K562 (cell line): Measurements from ENCODE around the gene RNGTT. TPM values are rescaled to one million over a fixed set of nuclear protein-coding genes. Genes with fewer than 3 reads are reported as not detected.

Source experiments
- ATAC-seq: fragments of 200-7000 bp; cut with Tn5 transposase; 3 replicates; pipeline ENCODE4 v1.9.1; 2020; ENCODE audit warnings: moderate library complexity
- BruUV-seq: library from RNA; stranded (reverse); fragments of 400-500 nt; replicated peaks from 2 replicates; lab custom pipeline; 2021; lab: Mats Ljungman, UMichigan
- CTCF ChIA-PET: fragments of 300-600 bp; formaldehyde crosslinking; extraction: SDS; loops from one replicate; lab custom pipeline; 2021; ENCODE audit warnings: low intra/inter-chr PET ratio; lab: Yijun Ruan, JAX
- POLR2A ChIA-PET: fragments of 300-600, 350-650 bp; sonication (Branson Sonifier 250); formaldehyde crosslinking; extraction: SDS; loops from one replicate; lab custom pipeline; 2021; ENCODE audit warnings: antibody characterized with exemption, inconsistent platforms; lab: Yijun Ruan, JAX
- DNase-seq, 4 experiments: peaks; one replicate each; pipeline versions ENCODE4 v3.0.0 to v3.0.0-alpha.2; 2011 to 2018; ENCODE audit warnings: low spot score in 3 of 4, mixed read lengths in 3 of 4; ENCODE audit errors: extremely low read depth in 1 of 4
- FAIRE-seq: peaks from 2 replicates; lab custom pipeline; 2011; peaks lifted over from hg19 to GRCh38; lab: Jason Lieb, UNC
- H2AFZ ChIP-seq: 2 replicates; pipeline ENCODE4 v1.6.0; 2011; ENCODE audit warnings: low read depth, low read length, control low read depth, inconsistent platforms
- H3K27ac ChIP-seq: fragments of 200-600 bp; 3 replicates; pipeline ENCODE4 v1.8.0; 2011; ENCODE audit warnings: low read depth, mild to moderate bottlenecking, control low read depth, inconsistent platforms, low read length, moderate library complexity, mixed read lengths; ENCODE audit errors: extremely low read depth
- H3K27me3 ChIP-seq, 2 experiments: fragments of 300-600 bp in 1 of 2; 2 replicates in 1 of 2; 3 replicates in 1 of 2; pipeline versions ENCODE4 v1.6.0 to v1.8.0; 2011; ENCODE audit warnings: inconsistent platforms in 2 of 2, low read length in 2 of 2, mild to moderate bottlenecking in 1 of 2, mixed read lengths in 1 of 2, moderate library complexity in 1 of 2; ENCODE audit not compliant: control insufficient read depth in 2 of 2, insufficient read depth in 2 of 2
- H3K36me3 ChIP-seq: fragments of 300-600 bp; 3 replicates; pipeline ENCODE4 v1.8.0; 2011; ENCODE audit warnings: mild to moderate bottlenecking, low read length, inconsistent platforms; ENCODE audit not compliant: control insufficient read depth, insufficient read depth
- H3K4me1 ChIP-seq, 2 experiments: fragments of 200-600 bp in 1 of 2; replicated peaks in 1 of 2; 2 replicates in 1 of 2; 3 replicates in 1 of 2; pipeline versions ENCODE4 v1.5.1 to v1.8.0; 2011; ENCODE audit warnings: inconsistent platforms in 2 of 2, low read length in 2 of 2, mild to moderate bottlenecking in 1 of 2, mixed read lengths in 1 of 2, moderate library complexity in 1 of 2; ENCODE audit not compliant: control insufficient read depth in 2 of 2, insufficient read depth in 2 of 2
- H3K4me2 ChIP-seq: 2 replicates; pipeline ENCODE4 v1.6.1; 2011; ENCODE audit warnings: low read length, control low read depth, inconsistent platforms, mixed read lengths; ENCODE audit not compliant: insufficient read depth
- H3K4me3 ChIP-seq: fragments of 200-600 bp; sonication (generic), shearing (Covaris generic); 2 replicates; pipeline ENCODE4 v1.5.1; 2016; ENCODE audit warnings: control low read depth, inconsistent platforms
- H3K79me2 ChIP-seq: fragments of 200-600 bp; 3 replicates; pipeline ENCODE4 v1.8.0; 2011; ENCODE audit warnings: low read length, inconsistent platforms; ENCODE audit not compliant: control insufficient read depth, insufficient read depth
- H3K9ac ChIP-seq, 2 experiments: 2 replicates each; pipeline versions ENCODE4 v1.6.0 to v1.6.1; 2011; ENCODE audit warnings: low read depth in 2 of 2, low read length in 2 of 2, control low read depth in 1 of 2, inconsistent platforms in 1 of 2, mild to moderate bottlenecking in 1 of 2, mixed read lengths in 1 of 2; ENCODE audit not compliant: insufficient read depth in 1 of 2
- H3K9me1 ChIP-seq: one replicate; pipeline ENCODE4 v1.6.0; 2011; ENCODE audit warnings: inconsistent platforms, mild to moderate bottlenecking, low read length, moderate library complexity; ENCODE audit not compliant: control insufficient read depth, insufficient read depth
- H3K9me3 ChIP-seq: replicated peaks from 2 replicates; pipeline ENCODE4 v1.5.1; 2011; ENCODE audit warnings: low read depth, low read length, inconsistent platforms; ENCODE audit not compliant: control insufficient read depth, insufficient read depth
- H4K20me1 ChIP-seq: replicated peaks from 2 replicates; pipeline ENCODE4 v1.6.1; 2011; ENCODE audit warnings: low read length, inconsistent platforms, mixed read lengths; ENCODE audit not compliant: control insufficient read depth, insufficient read depth
- ARHGAP35 ChIP-seq: fragments of 450-650 bp; IDR thresholded peaks from 2 replicates; pipeline ENCODE4 v1.6.1; 2018; ENCODE audit not compliant: partially characterized antibody
- BRF1 ChIP-seq: IDR thresholded peaks from 3 replicates; pipeline ENCODE4 v1.6.1; 2011; ENCODE audit warnings: borderline replicate concordance, mild to moderate bottlenecking; ENCODE audit not compliant: insufficient read length; ENCODE audit errors: extremely low read depth
- FIP1L1 ChIP-seq: fragments of 200-400 bp; formaldehyde crosslinking; IDR thresholded peaks from 2 replicates; pipeline ENCODE4 v1.6.1; 2018; ENCODE audit warnings: mild to moderate bottlenecking, low read depth, low read length; ENCODE audit not compliant: poor library complexity, severe bottlenecking
- FUS ChIP-seq: fragments of 200-400 bp; formaldehyde crosslinking; optimal IDR thresholded peaks from 2 replicates; pipeline ENCODE3; 2017; ENCODE audit warnings: low read depth, low read length
- L3MBTL2 ChIP-seq: fragments of 450-650 bp; IDR thresholded peaks from 2 replicates; pipeline ENCODE4 v1.6.1; 2016; ENCODE audit warnings: mild to moderate bottlenecking, moderate library complexity
- POLR2AphosphoS5 ChIP-seq: IDR thresholded peaks from 2 replicates; pipeline ENCODE4 v1.6.1; 2011; ENCODE audit warnings: mild to moderate bottlenecking, low read depth, low read length, moderate library complexity; ENCODE audit not compliant: control insufficient read depth, insufficient read depth
- RCOR1 ChIP-seq, 2 experiments: IDR thresholded peaks; 2 replicates each; pipeline ENCODE4 v1.6.1; 2012; ENCODE audit warnings: low read depth in 2 of 2, low read length in 2 of 2, borderline replicate concordance in 1 of 2, improper control_type of control experiment in 1 of 2
- TBL1XR1 ChIP-seq, 2 experiments: IDR thresholded peaks; 2 replicates each; pipeline ENCODE4 v1.6.1; 2012; ENCODE audit warnings: improper control_type of control experiment in 2 of 2, low read length in 2 of 2, mild to moderate bottlenecking in 1 of 2
- TGIF2 ChIP-seq: sonication (generic); formaldehyde crosslinking; IDR thresholded peaks from 2 replicates; pipeline ENCODE4 v1.8.1; 2022; ENCODE audit warnings: mild to moderate bottlenecking, missing genetic modification reagents, moderate library complexity
- ZNF253 ChIP-seq: fragments of 250-450 bp; sonication (Bioruptor Pico); conservative IDR thresholded peaks from 2 replicates; pipeline ENCODE4 v1.6.1; 2021; ENCODE audit warnings: mild to moderate bottlenecking
- ZNF3 ChIP-seq: fragments of 250-450 bp; sonication (Bioruptor Pico); IDR thresholded peaks from 2 replicates; pipeline ENCODE4 v1.5.0; 2021; ENCODE audit warnings: mild to moderate bottlenecking, moderate library complexity
- ZNF551 ChIP-seq: fragments of 250-450 bp; sonication (Bioruptor Pico); IDR thresholded peaks from 2 replicates; pipeline ENCODE4 v1.5.0; 2021; ENCODE audit warnings: mild to moderate bottlenecking, moderate library complexity
- ZNF668 ChIP-seq: fragments of 250-450 bp; sonication (Bioruptor Pico); IDR thresholded peaks from 2 replicates; pipeline ENCODE4 v1.8.0; 2022; ENCODE audit warnings: mild to moderate bottlenecking, inconsistent platforms
- ZNF707 ChIP-seq: fragments of 250-450 bp; sonication (Bioruptor Pico); conservative IDR thresholded peaks from 2 replicates; pipeline ENCODE4 v1.8.0; 2022; ENCODE audit warnings: inconsistent platforms, mild to moderate bottlenecking, moderate library complexity
- WGBS: fragments of 100-300 bp; shearing (Covaris generic); methylation state at CpG from one replicate; pipeline ENCODE4 v1.1.6; 2016; ENCODE audit warnings: low coverage, mixed read lengths; ENCODE audit not compliant: insufficient coverage; ENCODE audit errors: missing lambda C conversion rate; 5-methylcytosine and 5-hydroxymethylcytosine counted together
- in situ Hi-C: fragments of 300-500 bp; cut with MboI; formaldehyde crosslinking; loops from 4 replicates; pipeline ENCODE4 v1.15.0; 2018; ENCODE audit warnings: inconsistent platforms, mixed read lengths
- intact Hi-C: fragments of 100-400 bp; cut with micrococcal nuclease; formaldehyde crosslinking; loops from 2 replicates; pipeline ENCODE4 v1.14.2; 2022
- polyA plus RNA-seq, 8 experiments: library from polyadenylated mRNA; depleted of rRNA in 4 of 8; stranded (reverse) in 5 of 8; unstranded in 3 of 8; fragments of >200 nt; fragmentation: Nextera tagmentation in 2 of 8; fragmentation: Illumina TruSeq in 1 of 8; extraction: Ambion mirVana in 2 of 8; extraction: Trizol in 1 of 8; gene quantifications; 2 replicates each; pipeline versions ENCODE4 v1.2.1 to v1.2.3, GENCODE V29; 2011 to 2014; ENCODE audit warnings: inconsistent platforms in 1 of 8, missing spikeins in 1 of 8
- total RNA-seq, 7 experiments: library from RNA; depleted of rRNA in 6 of 7; stranded (reverse); fragments of >200 nt in 6 of 7; fragmentation: Illumina TruSeq in 2 of 7; extraction: Trizol in 2 of 7; gene quantifications; 2 replicates each; pipeline versions ENCODE4 v1.2.1 to v1.2.3, GENCODE V29; 2011 to 2021; ENCODE audit warnings: low replicate concordance in 1 of 7

Gene RNGTT
- total and polyA plus RNA-seq, 9 of the 15 experiments (the other 6 are each of a cell fraction or from before 2014, with no cell fraction given), result 6.1 to 31.7 (median 19.5) TPM

GRCh38 chr6:88573561-88573960 is 389.9 kb downstream of the RNGTT start (continued):
- TF ChIP-seq TBL1XR1 (IDR thresholded peaks at IDR 0.05; ENCODE audit: low read length in 2 of 2) (no peak), ZNF253 (CRISPR knock-in tag) (no peak)
- TF ChIP-seq, all 486 proteins: peak for 0

DNA sequence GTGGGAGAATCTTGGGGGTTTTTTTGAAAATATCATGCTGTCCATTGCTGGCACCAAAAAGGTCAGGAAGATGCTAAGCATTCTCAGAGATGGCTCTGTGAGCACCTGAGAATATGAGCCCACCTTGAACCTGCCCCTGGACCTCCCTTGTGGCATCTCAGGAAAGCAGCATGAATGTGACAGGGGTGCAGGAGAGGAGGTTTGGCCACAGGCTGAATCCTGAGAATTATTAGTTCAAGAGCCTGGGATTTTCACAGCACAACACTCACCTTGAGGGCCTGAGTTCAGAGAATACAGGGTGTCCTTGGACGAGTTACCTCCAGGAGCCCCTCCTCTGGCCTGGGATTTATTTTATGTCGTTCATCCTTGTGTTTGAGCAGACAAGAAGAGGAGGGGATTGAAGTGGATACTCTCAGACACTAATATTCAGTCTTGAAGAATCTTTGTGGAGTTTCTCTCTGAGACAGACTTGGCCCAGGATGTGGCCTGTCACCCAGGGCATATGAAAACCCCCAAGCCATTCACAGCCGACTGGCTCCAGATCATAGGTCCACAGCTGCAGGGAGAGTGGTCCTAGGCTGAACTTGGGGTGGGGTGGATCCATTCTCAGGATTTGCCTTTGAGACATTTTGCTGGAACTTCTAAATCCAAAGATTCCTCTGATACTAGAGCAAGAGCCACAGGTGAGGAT is 390.8 kb downstream of the RNGTT start:
- FAIRE-seq, result no peak
- TF ChIP-seq FIP1L1 (no peak), L3MBTL2 (no peak), FUS (no peak), POLR2AphosphoS5 (no peak), BRF1 (no peak), ZNF668 (CRISPR knock-in tag) (no peak), ZNF551 (CRISPR knock-in tag) (no peak), TGIF2 (CRISPR knock-in tag) (no peak), ZNF707 (CRISPR knock-in tag) (no peak), ZNF3 (CRISPR knock-in tag) (no peak), RCOR1 (IDR thresholded peaks at IDR 0.05; ENCODE audit: borderline replicate concordance in 1 of 2, low read depth in 2 of 2, low read length in 2 of 2) (no peak), ARHGAP35 (no peak)
- TF ChIP-seq, all 486 proteins: peak for 0
- H3K4me2 ChIP-seq, result no peak overlapping the region

More for the DNA sequence above, 390.8 kb downstream of the RNGTT start:
- H3K79me2 ChIP-seq, result no peaks in the 10 kb centered on the region
- 0% methylated on average over 3 of the region's 3 CpGs for WGBS
- no peaks in the 10 kb centered on the region for H3K36me3 ChIP-seq
- H3K9me1 ChIP-seq, result no peaks in the 10 kb centered on the region
- H3K27ac ChIP-seq, result no peak overlapping the region
- H2AFZ ChIP-seq, result no peak overlapping the region
- intact Hi-C loops (no loop called here), in situ Hi-C loops (no loop called here)
- ATAC-seq (no peak), DNase-seq (no peak)
- POLR2A ChIA-PET, result no interaction called here
- CTCF ChIA-PET, result no interaction called here
- H4K20me1 ChIP-seq, result no peaks in the 10 kb centered on the region
- no TSS peak for BruUV-seq
- no peaks in the 10 kb centered on the region for H3K4me1 ChIP-seq
- H3K9ac ChIP-seq, result no peak overlapping the region
- H3K27me3 ChIP-seq, result peaks cover 0 to 18% of the 10 kb centered on the region in 2 experiments; a peak in 4 of 5 replicates
- no peaks in the 10 kb centered on the region for H3K9me3 ChIP-seq
- no peak overlapping the region for H3K4me3 ChIP-seq
